ENCODE results near the gene SPG7.

SPG7 gene

DNA sequence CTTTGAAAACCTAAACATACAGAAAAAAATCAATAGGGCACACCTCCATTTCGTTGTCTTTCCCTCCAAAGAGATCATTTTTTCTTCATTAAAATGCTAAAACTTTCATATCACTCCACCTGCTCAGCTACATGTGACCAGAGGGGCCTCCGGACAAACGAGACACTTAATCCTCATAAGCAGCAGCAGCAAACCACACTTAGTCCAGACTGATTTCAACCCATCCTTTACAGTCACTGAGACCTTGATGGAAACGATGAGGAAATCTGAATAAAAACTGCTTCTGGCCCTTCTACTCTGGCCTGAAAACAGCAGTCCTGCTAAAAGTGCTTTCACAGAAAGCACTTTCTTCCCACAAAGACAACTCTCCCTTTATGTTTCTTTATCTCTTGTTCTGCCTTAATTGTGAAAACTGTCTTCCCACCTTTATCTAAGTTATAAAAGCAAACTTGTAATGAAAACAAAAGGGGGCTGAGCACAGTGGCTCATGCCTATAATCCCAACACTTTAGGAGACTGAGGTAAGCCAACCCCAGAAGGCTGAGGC, 22.4 kb upstream of the SPG7 start:
- no peak for DNase-seq

DNA sequence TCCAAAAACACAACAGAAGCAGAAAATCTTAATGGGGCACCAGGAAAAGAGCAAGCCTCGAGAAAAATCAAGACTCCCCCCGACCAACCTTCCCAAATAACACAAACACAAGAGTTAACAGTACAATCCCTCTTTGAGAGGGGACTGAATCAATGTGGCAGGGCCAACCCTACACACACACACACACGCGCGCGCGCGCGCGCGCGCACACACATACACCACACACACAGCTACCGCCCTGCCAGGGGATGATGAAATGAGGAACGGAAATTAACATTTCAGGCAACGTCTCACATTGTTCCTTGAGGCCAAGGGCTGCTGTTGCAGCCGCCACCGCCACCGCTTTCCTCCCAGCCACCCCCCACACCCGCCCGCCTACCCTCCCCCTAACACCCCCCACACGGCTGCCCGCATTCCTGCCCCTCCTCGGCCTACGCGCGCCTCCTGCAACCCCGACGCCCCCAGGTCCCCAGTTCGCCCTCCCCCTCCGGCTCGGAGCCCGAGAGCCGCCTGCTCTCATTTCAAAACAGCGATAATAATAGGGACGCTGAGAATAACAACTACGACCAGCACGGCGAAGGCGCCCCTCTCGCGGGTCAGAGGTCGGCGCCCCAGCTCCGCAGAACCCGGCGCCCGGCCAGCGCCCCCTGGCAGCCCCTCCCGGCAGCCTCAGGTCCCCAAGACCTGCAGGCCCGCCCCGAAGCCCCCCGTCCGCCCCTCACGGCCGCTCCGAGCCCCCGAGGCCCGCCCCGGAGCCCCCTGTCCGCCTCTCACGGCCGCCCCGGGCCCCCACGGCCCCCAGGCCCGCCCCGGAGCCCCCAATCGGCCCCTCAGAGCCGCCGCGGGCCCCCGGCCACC, 18.9 kb upstream of the SPG7 start:
- DNase-seq, result peak; percentile 82

DNA sequence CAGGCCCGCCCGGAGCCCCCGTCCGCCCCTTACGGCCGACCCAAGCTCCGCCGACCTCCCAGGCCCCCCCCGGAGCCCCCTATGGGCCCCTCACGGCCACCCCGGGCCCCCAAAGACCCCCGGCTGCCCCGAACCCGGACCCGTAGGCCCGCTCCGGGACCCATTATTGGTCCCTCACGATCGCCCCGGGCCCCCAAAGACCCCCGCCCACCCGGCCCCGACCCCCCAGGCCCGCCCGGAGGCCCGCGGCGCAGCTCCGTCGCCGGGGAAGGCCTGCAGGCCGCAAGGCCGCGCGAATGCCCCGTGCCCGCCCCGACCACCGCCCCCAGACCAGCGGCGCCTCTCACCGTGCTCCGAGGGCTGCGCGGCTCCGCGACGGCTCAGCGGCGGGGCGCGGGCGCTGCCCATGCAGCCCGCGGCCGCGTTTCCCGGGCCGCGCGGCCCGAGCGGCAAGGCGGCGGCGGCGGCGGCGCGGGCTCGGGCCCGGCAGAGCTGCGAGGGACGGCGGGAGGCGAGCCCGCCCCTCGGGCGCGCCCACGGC, 18.2 kb upstream of the SPG7 start:
- no peak for DNase-seq

DNA sequence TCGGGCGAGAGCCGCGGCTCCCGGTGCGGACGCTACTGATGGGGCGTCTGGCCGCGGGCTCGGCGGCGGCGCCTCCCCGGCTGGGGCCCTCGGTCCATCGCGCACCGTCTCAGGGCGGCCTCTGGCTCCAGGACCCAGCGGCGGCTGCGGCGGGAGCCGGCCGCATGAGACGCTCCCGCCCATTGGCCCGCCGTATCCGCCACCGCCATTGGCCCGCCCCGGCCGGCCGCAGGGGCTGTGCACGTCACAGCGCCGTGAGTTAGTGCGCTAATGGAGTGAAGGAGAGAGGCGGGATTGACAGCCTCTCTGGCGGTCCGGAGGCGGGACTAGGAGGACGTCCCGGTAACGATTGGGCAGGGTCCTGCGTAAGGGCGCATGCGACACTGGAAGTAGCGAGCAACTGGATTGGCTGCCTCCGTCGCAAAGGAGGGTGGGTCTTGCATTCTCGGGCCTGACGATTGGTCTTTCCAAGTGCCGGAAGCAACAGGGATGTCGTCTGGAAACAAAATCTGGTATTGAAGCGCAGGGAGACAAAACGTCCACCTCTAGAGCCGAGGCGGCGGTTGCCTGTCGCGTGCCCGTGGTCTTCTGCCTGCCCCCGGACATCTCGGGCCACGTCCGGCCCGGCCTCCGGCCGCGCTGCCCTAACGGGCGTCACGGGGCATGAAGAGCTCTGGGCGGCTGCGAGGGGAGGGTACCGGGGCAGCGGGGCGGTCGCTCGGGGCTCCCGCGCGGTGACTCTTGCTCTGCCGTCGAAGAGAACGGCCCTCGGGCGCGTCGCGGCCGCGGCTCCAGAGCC, 17.6 kb upstream of the SPG7 start, which contains the start of gene ANKRD11:
Gene ANKRD11, minus strand, starts transcription at position 123 of the 799 bp plus-strand sequence. CDS start 173,542 bp downstream, outside the sequence.
- DNase-seq, result peak; percentile 98

DNA sequence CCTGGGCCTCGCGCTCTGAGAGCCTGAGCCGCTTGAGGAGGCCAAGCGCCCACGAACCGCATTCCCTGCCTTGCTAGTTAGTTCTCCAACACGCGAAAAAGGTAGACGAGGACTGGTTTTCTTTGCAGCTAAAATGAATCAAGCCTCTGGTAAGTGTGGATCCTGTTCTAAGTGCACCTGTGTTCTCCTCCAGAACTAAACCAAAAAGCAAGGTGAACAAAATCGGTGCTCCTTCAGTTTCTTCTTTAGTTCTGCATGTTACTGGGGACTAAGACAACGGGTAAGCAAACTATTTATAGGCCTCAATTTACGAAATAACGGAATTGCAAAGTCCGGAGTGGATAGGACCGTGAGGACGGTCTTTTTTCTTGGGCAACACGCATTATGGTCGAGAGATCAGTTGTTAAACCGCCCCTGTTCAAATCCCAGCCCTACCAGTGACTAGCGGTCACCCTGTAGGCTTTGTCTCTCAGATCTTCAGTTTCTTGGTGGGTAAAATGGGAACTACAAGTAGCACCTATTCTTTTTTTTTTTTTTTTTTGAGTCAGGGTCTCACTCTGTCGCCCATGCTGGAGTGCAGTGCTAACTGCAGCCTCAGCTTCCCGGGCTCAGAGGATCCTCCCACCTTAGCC, 16.8 kb upstream of the SPG7 start:
- DNase-seq, result peak; percentile 18

DNA sequence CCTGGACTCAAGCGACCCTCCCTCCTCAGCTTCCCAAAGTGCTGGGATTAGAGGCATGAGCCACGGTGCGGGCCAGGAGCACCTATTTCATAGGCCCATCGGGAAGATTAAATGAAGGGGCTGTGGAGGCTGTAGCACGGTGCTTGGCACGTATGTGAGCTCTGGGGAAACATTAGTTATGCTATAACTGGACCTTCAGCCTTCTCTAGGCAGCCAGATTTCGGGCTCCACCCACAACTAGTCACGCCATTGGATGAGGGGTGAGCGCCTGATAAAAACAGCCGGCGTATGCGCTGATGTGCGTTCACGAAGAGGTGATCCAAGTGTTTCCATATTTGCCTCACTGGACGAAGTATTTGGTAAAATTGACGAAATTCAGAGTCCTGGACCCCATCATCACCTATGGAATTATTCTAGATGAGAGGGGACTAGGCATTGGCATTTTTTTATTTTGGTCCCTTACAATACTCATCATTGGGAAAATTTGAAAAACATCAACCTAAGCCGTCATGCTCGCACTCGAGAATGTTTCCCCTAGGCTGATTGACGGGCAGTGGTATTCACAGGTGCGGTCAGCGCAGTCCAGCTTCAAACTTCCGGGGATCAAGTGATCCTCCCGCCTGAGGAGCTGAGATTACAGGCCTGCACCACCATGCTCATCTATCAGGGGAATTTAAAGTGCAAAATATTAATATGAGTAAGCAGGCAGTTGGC, 16.1 kb upstream of the SPG7 start:
- no peak for DNase-seq

DNA sequence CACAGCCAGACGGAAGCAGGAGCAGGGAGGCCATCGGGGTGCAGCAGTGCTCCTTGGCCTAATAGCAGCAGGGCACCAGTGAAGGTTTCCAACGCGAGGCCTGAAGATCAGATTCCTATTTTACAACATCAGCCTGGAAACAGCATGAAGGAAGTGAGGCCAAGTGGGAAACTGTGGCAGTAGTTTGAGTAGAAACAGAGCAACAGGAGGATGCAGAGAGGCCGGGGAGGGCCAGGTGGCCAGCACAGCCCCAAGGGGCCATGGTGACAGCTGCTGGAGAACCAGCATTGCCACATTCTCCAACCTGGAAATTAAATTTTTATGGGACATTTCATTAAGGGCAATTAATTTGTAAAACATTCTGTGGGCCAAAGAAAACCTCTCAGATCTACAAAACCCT, 14.4 kb upstream of the SPG7 start:
- no peak for DNase-seq

DNA sequence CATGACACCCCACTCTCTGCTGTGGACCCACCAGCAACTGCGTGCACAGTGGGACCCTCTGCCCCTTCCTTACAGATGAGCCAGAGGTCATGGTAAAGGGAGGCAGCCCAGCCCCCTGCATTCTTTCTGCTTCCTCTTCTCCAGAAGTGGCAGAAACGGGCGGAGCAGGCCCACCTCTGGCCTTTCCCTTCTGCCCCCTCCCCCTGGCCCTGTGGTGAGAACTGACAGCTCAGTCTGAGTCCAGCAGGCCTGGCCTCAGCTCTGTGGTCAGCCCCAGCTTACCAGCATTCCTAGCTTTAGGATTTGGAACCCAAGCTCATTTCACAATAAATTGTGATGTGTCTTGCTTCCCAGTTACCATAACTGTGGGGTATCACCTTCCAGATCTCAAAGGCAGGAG, 13.1 kb upstream of the SPG7 start:
- DNase-seq, result no peak

DNA sequence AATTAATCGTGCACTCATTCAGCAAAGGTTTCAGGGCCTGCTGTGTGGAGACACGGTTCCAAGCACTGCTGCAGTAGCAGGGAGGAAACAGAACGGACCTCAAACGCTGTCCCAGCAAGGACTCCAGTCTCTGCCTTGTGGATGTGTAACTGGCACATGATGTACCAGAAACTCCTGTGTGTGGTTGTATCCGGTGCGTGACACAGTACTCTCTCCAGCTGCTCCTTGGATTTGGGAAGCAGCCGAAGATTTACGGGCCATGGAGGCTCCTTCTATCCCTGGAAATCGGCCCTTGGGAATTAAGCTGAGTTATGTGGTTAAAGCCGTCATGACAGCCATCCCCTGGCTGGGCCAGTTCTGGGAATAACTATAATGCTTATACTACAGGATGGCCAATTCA, 9.4 kb upstream of the SPG7 start:
- no peak for DNase-seq

DNA sequence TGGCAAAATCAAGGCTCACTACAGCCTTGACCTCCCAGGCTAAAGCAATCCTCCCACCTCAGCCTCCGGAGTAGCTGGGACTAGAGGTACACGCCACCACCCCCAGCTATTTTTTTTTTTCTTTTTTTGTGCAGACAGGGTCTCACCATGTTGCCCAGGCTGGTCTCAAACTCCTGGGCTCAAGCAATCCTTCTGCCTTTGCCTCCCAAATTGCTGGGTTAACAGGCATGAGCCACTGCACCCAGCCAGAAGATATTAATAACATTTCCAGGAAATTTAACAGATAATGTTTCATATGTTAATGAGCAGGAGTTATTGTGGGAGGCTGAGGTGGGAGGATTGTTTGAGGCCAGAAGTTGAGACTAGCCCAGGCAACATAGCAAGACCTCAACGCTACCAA, 8.4 kb upstream of the SPG7 start:
- DNase-seq, result no peak

DNA sequence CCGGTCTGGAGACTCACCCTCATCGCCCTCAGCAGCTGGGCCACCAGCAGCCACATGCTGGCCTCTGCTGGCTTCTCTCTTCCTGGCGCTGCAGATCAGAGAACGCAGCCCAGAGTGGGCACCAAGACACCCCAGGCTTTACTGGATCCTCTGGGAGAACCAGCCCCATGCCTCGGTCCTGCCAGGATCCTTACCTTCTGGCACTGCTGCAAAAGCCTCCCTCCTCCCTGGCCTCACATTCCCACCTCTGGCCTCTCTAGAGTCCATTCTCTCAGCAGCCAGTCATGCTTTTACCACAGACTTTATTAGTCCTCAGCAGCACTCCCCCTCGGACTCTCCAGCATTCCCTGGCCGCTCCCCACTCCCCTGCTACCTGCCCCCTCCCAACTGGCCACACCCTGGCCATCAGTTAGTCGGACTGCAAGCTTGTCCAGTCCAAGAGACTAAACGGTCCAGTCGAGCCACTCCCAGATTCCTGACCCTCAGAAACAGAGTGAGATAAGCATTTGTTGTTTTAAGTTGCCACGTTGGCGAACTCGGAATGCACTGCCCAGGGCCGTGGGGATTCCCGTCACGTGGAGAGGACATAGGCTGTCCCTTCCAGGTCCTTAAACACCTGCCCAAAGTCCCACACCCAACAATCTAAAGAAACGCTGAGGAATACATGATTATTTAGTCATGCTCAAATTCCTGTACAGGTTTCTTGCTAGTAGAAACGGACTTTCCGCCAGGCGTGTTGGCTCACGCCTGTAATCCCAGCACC, 5.9 kb upstream of the SPG7 start:
- peak; percentile 15 for DNase-seq

DNA sequence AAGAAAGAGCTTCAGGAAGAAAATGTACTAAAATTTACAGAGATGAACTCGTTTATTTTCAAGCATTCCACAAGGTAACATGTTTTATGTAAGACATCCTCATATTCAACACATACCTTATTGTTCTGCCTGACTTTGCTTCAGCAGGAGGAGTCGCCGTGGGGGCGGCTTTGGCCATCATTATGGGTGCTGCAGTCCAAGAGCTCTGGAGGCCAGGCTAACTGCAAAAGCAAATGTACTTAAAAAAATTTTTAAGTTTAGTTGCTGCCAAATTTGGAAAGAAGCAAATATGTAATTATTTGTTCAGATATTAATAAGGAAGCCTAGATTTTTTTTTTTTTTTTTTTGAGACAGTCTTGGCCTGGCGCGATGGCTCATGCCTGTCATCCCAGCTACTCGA, 4.1 kb upstream of the SPG7 start:
- no peak for DNase-seq

DNA sequence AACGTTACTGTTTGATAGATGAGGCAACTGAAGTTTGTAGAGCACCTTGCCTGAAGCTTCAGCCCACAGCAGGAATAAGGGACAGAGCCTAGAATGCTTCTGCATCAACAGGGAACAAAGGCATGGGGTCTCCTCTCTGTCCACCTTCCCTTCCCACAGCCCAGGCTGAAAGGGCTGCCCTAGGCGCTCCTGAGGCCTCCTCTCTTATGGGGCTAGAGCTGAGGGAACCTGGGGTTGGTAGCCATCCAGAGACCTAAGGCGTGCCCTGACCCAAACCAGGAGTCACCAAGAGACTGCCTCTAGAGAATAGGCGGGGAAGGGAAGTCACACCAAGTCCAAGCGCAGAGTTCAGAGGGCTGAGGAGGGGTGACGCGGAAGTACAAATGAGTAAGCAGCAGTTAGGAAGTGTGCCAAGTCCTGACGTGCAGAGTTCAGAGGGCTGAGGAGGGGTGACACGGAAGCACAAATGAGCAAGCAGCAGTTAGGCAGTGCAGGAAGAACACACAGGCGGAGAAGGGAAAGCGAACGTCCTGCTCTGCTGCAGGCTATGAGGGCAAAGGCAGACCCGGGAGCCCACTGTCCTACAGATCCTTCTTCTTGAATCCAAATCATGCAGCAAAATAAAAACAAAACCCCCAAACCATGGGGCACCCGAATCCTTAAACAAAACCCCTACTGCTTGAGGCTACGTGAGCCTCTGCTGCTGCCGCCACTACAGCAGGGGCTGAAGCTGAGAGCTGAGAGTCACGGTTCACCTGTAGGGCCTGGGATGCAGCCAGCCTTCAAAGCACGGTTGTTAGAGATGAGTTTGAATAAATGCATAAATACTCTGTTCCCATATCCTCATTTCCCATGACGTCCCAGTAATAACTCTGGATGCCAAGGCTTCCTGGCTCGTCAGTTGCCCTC, 2.7 kb upstream of the SPG7 start:
- DNase-seq, result peak; percentile 67

DNA sequence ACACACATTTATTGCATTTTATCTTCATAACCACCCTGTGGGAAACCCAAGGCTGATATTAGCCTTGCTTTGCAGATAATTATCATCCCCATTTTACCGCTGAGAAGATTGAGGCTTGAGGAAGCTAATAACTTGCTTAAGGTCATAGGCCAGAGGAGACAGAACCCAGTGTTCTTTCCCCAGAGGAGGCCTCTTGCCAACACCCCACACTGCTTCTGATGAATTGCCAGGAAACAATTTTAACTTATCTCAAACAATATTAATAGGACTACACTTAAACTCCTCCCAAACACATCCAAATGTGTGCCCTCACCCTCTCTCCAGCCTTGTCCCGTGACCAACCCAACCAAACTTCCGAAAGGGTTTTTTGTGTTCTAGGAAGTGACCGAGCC, 2.1 kb upstream of the SPG7 start:
- no peak for DNase-seq

DNA sequence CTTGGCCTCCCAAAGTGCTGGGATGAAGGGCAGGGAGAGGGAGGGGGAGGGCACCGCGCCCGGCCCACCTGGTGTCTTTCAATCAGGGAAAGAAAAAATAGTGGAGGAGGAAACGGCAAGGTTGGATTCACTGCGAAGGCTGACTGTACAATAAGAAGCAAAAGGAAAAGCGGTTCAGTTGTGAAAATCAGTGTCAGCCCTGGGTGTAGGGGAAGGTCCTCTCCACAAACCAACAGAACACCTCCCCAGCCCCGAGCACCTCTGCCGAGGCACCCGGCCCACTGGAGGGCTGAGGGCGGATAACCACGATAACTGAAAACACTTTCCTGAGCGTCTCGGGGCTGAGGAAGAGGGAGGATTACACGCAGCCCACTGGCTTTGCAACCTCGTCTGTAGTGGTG, 1.4 kb upstream of the SPG7 start:
- DNase-seq, result no peak

DNA sequence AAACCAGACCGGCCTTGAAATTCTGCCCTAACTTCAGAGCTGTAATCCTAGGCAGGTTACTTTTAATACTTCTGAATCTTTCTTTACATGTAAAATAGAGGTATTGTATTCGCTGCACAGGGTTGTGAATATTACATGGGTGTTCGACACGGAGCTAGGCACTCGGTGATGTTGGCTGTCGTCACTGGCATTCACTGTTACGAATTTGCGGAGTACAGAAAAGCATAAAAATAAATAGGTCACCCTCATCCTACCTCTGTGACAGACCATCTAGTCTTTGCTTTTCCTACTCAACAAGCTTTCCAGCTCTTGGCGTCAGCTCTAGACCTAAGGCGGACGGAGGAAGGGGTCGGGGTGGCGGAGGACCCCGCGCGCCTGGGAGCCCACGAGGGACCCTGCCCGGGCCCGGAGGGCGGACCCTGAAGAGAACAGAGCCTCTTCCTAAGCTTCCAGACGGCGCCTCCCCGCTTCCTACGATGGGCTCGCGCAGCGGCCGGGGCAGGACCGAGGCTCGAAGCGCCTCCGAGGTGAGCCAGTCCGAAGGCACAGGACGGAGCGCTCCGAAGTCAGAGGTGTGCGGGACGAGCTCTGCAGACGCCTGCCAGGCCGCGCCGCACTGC, 879 bp upstream of the SPG7 start:
- DNase-seq, result no peak

DNA sequence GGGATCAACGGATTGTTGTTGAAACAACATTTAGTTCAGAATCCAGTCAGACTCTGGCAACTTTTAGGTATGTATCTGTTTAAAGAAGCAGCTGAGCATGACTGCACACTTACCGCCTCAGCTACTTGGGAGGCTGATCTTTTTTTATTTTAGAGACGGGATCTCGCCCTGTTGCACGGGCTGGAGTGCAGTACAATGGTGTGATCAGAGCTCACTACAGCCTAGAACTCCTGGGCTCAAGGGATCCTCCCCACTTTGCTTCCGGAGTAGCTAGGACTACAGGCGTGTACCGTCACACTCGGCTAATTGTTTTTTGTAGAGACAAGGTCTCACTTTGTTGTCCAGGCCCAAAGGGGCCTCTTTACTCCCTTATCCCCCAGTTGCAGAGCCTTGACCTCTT, 2.3 kb downstream of the SPG7 start:
- no peak for DNase-seq

DNA sequence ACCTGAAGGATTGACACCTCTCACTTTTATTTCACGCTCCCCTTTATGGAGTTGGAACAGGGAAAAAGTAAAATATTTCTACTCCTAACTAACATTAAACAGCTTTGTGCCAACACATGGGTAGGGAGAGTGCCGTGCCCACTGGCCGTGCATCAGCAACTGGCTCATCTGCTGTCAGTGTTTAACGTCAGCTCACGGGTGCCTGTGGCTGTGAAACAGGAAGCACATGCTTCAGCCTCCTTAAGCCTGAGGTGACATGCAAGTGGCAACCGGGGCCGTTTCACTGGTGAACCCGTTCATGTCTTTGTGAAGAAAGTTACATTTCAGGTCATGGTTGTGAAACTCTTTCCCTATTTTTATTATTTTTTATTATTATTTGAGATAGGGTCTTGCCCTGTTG, 3.2 kb downstream of the SPG7 start:
- DNase-seq, result no peak

DNA sequence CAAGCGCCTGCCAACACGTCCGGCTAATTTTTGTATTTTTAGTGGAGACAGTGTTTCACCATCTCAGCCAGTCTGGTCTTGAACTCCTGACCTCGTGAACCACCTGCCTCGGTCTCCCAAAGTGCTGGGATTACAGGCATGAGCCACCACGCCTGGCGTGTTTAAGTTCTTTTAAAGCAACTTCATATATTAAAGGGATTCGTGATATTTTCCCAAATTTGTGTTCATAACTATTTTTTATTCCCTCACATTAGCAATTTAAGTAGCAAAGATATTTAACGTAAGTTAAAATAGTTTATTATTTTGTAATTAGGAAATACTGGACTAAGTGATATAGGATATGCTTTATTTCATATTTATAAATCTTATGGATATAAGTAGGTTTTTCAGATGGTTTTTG, 4.2 kb downstream of the SPG7 start:
- no peak for DNase-seq

DNA sequence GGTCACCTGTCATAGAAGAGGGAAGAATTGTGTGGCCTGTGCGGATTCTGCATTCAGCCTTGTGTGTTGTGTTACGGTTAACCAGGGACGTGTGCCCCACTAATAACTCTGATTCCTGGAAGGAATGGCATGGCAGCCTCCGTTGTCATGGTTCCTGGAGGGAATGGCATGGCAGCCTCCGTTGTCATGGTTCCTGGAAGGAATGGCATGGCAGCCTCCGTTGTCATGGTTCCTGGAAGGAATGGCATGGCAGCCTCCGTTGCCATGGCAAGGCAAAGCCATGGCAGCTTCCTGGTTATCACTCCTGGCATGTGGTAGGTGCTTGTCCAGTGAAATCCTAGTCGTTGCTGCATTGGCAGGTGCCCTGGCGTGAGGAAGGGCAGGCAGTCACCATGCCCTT, 8.9 kb downstream of the SPG7 start:
- no peak for DNase-seq

Measured in NCI-H69 (cell line).